Fibroblast of skin of back (primary cell): Measurements from ENCODE around the gene PCDH15.

Experiments used
- DNase-seq: peaks from one replicate; pipeline ENCODE4 v3.0.0-alpha.2; 2013

The PCDH15 gene

GRCh38 chr10:53841483-53842145 is 959.4 kb downstream of the PCDH15 start:
- no peak for DNase-seq

GRCh38 chr10:53840653-53841052 is 960.4 kb downstream of the PCDH15 start:
- DNase-seq = no peak

GRCh38 chr10:53839440-53840039 is 961.5 kb downstream of the PCDH15 start:
- peak; percentile 24 for DNase-seq

- no peak for DNase-seq
Measured at GRCh38 chr10:53836638-53837037, 964.4 kb downstream of the PCDH15 start.

- DNase-seq = no peak
Measured at GRCh38 chr10:53833908-53834307, 967.1 kb downstream of the PCDH15 start.

- DNase-seq = no peak
Measured at GRCh38 chr10:53827261-53827660, 973.8 kb downstream of the PCDH15 start.

GRCh38 chr10:53808677-53809372 is 992.2 kb downstream of the PCDH15 start:
- DNase-seq = no peak

- no peak for DNase-seq
Measured at GRCh38 chr10:53786236-53786900, 1014.7 kb downstream of the PCDH15 start.

GRCh38 chr10:53771701-53772100 is 1029.3 kb downstream of the PCDH15 start:
- DNase-seq = no peak

GRCh38 chr10:53770903-53771302 is 1030.1 kb downstream of the PCDH15 start:
- DNase-seq = no peak

GRCh38 chr10:53765311-53765710 is 1035.7 kb downstream of the PCDH15 start:
- no peak for DNase-seq

GRCh38 chr10:53754596-53755250 is 1046.3 kb downstream of the PCDH15 start:
- DNase-seq = no peak
